Measurements from ENCODE around the gene OR2W1. TPM values are rescaled to one million over a fixed set of nuclear protein-coding genes. Genes with fewer than 3 reads are reported as not detected.
A peak's percentile ranks its signal among the peaks of the same experiment; 100 is the strongest.

The OR2W1 gene
- total RNA-seq, 4 donors from 2014 or later, result not detected

- intact Hi-C loops (cut with DNase I), result no loop called here
- TF ChIP-seq CTCF (IDR thresholded peaks at IDR 0.05), result no peak
- TF ChIP-seq POLR2A (IDR thresholded peaks at IDR 0.05), result no peak
- no peaks in the 10 kb centered on the region for H3K9me3 ChIP-seq
- DNase-seq, result no peak
- WGBS, 2 donors, result 77 to 81% methylated on average over 2 of the region's 2 CpGs
- H3K27me3 ChIP-seq, result no peaks in the 10 kb centered on the region
- no peak overlapping the region for H3K4me3 ChIP-seq (replicated peaks in 1 of 3)
- H3K36me3 ChIP-seq, result no peaks in the 10 kb centered on the region
- no peak overlapping the region for H3K27ac ChIP-seq
- peaks cover 0 to 8% of the 10 kb centered on the region in 2 donors for H3K4me1 ChIP-seq
Measured at GRCh38 chr6:29008089-29008488, 36.9 kb downstream of the OR2W1 start.

- Histone ChIP-seq H3K27ac (peak within 1 kb of the TSS; percentile 23 to 61 (median 31)), H3K9me3 (no peaks in the 10 kb centered on the region)
- WGBS, 2 donors, result 8 to 12% methylated on average over 24 to 29 of the region's 29 CpGs
Measured at GRCh38 chr6:29005183-29005885, 39.6 kb downstream of the OR2W1 start, which contains the start of gene ZNF311. Gene ZNF311 (minus strand): TSS chr6:29005315. CDS start chr6:29003954, 1,361 bp downstream.

GRCh38 chr6:28996844-28997510, 48.0 kb downstream of the OR2W1 start:
- no peaks in the 10 kb centered on the region for H3K36me3 ChIP-seq
- no peaks in the 10 kb centered on the region for H3K9me3 ChIP-seq
- WGBS, 2 donors, result 91 to 96% methylated on average over 2 of the region's 2 CpGs
- TF ChIP-seq CTCF (IDR thresholded peaks at IDR 0.05) (no peak), POLR2A (IDR thresholded peaks at IDR 0.05) (no peak)
- no peak for DNase-seq
- no peaks in the 10 kb centered on the region for H3K4me1 ChIP-seq
- no peak overlapping the region for H3K27ac ChIP-seq
- H3K27me3 ChIP-seq, result no peaks in the 10 kb centered on the region
- intact Hi-C loops (cut with DNase I), result no loop called here
- H3K4me3 ChIP-seq (replicated peaks in 1 of 3), result no peak overlapping the region

More at GRCh38 chr6:29005183-29005885, 39.6 kb downstream of the OR2W1 start, which contains the start of gene ZNF311:
- peaks cover 0 to 4% of the 10 kb centered on the region in 2 donors for H3K4me1 ChIP-seq
- intact Hi-C loops (cut with DNase I), result no loop called here
- peak within 1 kb of the TSS in 2 of 3 donors; percentile 50 to 52 for H3K4me3 ChIP-seq (replicated peaks in 1 of 3)
- DNase-seq, result peak; percentile 59 to 66
- H3K36me3 ChIP-seq, result no peaks in the 10 kb centered on the region
- TF ChIP-seq CTCF (IDR thresholded peaks at IDR 0.05) (no peak), POLR2A (IDR thresholded peaks at IDR 0.05) (peak in 1 of 2 donors; percentile 54)
- H3K27me3 ChIP-seq, result no peaks in the 10 kb centered on the region

- intact Hi-C loops (cut with DNase I), result no loop called here
- no peak overlapping the region for H3K4me3 ChIP-seq (replicated peaks in 1 of 3)
- H3K27ac ChIP-seq, result no peak overlapping the region
- TF ChIP-seq POLR2A (IDR thresholded peaks at IDR 0.05), result no peak
- TF ChIP-seq CTCF (IDR thresholded peaks at IDR 0.05), result no peak
- H3K27me3 ChIP-seq, result no peaks in the 10 kb centered on the region
- no peak for DNase-seq
- H3K9me3 ChIP-seq, result no peaks in the 10 kb centered on the region
- H3K4me1 ChIP-seq, result no peaks in the 10 kb centered on the region
- H3K36me3 ChIP-seq, result no peaks in the 10 kb centered on the region
- 94 to 96% methylated on average over 8 of the region's 8 CpGs for WGBS, 2 donors
Measured at GRCh38 chr6:28995093-28995650, 49.8 kb downstream of the OR2W1 start.

Other genes starting within 250 kb of the OR2W1 start
- 10 to 100 TPM; 57.1 to 73.2 (median 66.7) TPM for gene TRIM27, start 121.2 kb downstream of the OR2W1 start, total RNA-seq
- gene ZNF311, start 39.9 kb downstream of the OR2W1 start, total RNA-seq, result 1 to 10 TPM; 1.0 to 2.0 (median 1.6) TPM
- gene OR2B3, start 42.1 kb upstream of the OR2W1 start, total RNA-seq, result not detected
- not detected for gene OR2J1, start 54.3 kb upstream of the OR2W1 start, total RNA-seq
- not detected for gene OR2J3, start 62.9 kb upstream of the OR2W1 start, total RNA-seq
- gene OR2J2, start 125.7 kb upstream of the OR2W1 start, total RNA-seq, result under 1 TPM in 1 of 4 donors, not detected in 3; 0.44 TPM